LNCaP clone FGC (cell line): ENCODE data around the gene CCDC18.

ENCODE experiments used
- DNase-seq: peaks from one replicate; pipeline ENCODE4 v3.0.0-alpha.2; 2011; ENCODE audit warnings: low read depth
- H3K4me3 ChIP-seq: 2 replicates; pipeline ENCODE4 v1.5.1; 2011; ENCODE audit warnings: mild to moderate bottlenecking, low read depth, low read length, control low read depth
- TF ChIP-seq, protein P1 (sequence below): IDR thresholded peaks from 2 replicates; pipeline ENCODE4 v1.5.1; 2012; ENCODE audit warnings: mild to moderate bottlenecking; ENCODE audit not compliant: control insufficient read depth, insufficient read depth; ENCODE audit errors: extremely low read depth

Gene CCDC18

GRCh38 chr1:93177991-93178390 is 2.5 kb upstream of the CCDC18 start:
- TF ChIP-seq, protein P1, sequence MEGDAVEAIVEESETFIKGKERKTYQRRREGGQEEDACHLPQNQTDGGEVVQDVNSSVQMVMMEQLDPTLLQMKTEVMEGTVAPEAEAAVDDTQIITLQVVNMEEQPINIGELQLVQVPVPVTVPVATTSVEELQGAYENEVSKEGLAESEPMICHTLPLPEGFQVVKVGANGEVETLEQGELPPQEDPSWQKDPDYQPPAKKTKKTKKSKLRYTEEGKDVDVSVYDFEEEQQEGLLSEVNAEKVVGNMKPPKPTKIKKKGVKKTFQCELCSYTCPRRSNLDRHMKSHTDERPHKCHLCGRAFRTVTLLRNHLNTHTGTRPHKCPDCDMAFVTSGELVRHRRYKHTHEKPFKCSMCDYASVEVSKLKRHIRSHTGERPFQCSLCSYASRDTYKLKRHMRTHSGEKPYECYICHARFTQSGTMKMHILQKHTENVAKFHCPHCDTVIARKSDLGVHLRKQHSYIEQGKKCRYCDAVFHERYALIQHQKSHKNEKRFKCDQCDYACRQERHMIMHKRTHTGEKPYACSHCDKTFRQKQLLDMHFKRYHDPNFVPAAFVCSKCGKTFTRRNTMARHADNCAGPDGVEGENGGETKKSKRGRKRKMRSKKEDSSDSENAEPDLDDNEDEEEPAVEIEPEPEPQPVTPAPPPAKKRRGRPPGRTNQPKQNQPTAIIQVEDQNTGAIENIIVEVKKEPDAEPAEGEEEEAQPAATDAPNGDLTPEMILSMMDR: no peak
- no peak overlapping the region for H3K4me3 ChIP-seq
- DNase-seq: no peak

DNA sequence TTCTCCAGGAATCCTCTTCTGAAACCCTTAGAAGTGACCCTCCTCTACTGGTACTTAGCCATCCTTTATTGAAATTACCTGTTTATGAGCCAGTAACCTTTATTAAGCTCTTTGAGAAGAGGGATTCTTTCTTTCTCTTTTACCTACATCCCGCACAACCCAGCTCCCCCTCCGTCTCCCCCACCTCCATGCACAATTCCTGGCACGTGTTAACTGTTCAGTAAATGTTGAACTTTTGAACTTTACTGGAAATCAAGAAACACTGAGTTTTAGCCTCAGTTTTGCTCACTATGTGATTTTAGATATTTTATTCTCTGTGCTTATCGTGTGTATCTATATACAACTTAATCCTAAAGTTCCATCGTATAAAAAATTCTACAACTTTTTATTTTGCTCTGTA is 2.1 kb upstream of the CCDC18 start:
- DNase-seq: no peak
- peak overlapping the region; percentile 75 for H3K4me3 ChIP-seq

DNA sequence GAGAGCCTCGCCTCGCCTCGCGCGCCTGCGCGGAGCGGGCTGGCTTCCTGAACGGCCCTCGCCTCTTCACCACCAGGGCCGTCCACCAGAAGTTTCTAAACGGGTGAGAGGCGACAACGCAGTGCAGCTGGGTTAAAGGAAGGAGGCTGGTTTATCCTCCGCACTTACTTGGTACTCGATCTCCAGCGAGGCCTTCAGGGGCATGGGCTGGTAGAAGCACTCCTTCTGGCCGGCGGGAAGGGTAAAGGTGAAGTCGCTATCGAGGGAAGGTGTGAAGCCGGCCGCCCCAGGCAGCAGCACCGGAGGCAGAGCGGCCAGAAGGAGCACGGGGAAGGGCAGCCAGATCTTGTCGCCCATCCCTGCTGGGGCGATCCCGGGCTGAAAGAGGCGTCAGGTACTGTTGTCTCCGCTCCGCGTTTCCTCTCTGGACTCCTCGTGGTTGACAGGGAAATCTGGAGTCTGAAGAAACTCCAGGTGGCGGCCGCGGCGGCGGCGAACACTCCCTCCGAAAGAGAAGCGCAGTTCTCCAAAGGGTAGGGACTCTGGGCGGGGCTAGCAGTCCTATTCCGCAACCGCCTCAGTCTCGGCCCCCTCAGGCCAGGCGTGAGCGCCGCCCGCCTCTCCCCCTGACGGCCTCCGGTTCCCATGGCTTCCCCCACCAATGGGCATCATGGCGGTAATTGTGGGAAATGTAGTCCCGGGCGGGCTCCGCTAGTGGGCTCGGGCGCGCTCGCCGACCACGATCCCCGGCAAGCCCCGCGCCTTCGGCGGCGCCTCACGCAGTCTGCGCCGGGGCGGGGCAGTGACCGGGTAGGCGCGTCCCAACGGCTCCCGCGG is 420 bp upstream of the CCDC18 start, which contains the start of gene TMED5:
Gene TMED5 (minus strand): TSS at position 528 of the 837 bp plus-strand sequence. CDS start 171 bp downstream, at position 357.
- peak; percentile 93 for DNase-seq

More for the DNA sequence above, 2.1 kb upstream of the CCDC18 start:
- TF ChIP-seq, protein P1: no peak

DNA sequence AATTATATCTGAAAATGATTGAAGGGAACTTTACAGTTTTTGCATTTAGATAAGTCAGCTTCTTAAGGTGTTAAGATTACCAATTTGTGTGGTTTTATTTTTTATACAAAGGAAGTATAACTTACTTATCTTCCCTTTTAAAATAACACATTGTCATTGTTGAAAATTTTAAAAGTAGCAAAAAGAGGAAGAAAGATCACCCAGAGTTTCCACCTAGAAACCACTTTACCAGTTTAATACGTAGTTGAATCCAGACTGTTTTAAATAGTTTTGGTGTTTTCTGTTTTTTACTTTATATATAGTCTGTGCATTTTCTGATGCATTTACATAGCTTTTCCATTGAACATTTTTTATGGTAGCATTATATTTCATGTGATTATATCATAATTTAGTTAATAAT is 6.1 kb downstream of the CCDC18 start:
- TF ChIP-seq, protein P1: no peak
- DNase-seq: no peak
- H3K4me3 ChIP-seq: no peak overlapping the region

More for the DNA sequence above, 420 bp upstream of the CCDC18 start, which contains the start of gene TMED5:
- TF ChIP-seq, protein P1: 0 out of 2 replicates have a peak, but pooled peaks have one; percentile 1
- peak within 1 kb of the TSS; percentile 75 for H3K4me3 ChIP-seq

DNA sequence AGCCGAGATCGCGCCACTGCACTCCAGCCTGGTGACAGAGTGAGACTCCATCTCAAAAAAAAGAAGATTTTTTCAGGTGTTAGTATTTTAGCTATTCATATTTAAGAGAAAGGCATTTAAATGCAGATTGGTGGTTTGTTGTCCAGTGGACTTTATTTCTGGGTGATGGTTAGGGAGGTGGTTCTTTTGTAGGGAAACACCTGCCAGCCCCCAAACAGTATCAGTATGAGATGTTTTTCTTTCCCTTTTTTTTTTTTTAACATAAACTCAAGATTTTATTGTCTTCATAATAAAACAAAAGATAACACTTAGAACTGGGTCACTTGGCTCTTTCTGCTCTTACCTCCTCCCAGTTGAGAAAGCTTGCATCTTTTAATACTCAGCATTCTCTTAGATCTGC is 9.9 kb downstream of the CCDC18 start:
- no peak for DNase-seq
- no peak overlapping the region for H3K4me3 ChIP-seq
- TF ChIP-seq, protein P1: no peak

- TF ChIP-seq, protein P1: no peak
- no peak for DNase-seq
- H3K4me3 ChIP-seq: no peak overlapping the region
Measured at GRCh38 chr1:93194231-93194990, 13.9 kb downstream of the CCDC18 start.
